IPS-18a (cell line): ENCODE data around the gene TM4SF18.

ENCODE experiments used
- H3K27ac ChIP-seq: one replicate; pipeline ENCODE4 v1.5.1; 2013; ENCODE audit warnings: low read length
- H3K27me3 ChIP-seq: one replicate; pipeline ENCODE4 v1.6.1; 2013; ENCODE audit warnings: mild to moderate bottlenecking, low read length; ENCODE audit not compliant: control insufficient read depth, insufficient read depth
- H3K36me3 ChIP-seq: one replicate; pipeline ENCODE4 v1.6.1; 2013; ENCODE audit warnings: low read depth, low read length; ENCODE audit not compliant: control insufficient read depth
- H3K4me1 ChIP-seq: one replicate; pipeline ENCODE4 v1.6.1; 2013; ENCODE audit warnings: low read depth, low read length; ENCODE audit not compliant: control insufficient read depth
- H3K4me3 ChIP-seq: one replicate; pipeline ENCODE4 v1.5.1; 2013; ENCODE audit warnings: low read length
- H3K9ac ChIP-seq: one replicate; pipeline ENCODE4 v1.6.1; 2013; ENCODE audit warnings: mild to moderate bottlenecking, low read length, moderate library complexity
- H3K9me3 ChIP-seq: one replicate; pipeline ENCODE4 v1.6.1; 2013; ENCODE audit warnings: low read depth, low read length; ENCODE audit not compliant: control insufficient read depth

Gene TM4SF18

GRCh38 chr3:149296972-149297371 lies 36.5 kb downstream of the TM4SF18 start:
- no peaks in the 10 kb centered on the region for H3K36me3 ChIP-seq

DNA sequence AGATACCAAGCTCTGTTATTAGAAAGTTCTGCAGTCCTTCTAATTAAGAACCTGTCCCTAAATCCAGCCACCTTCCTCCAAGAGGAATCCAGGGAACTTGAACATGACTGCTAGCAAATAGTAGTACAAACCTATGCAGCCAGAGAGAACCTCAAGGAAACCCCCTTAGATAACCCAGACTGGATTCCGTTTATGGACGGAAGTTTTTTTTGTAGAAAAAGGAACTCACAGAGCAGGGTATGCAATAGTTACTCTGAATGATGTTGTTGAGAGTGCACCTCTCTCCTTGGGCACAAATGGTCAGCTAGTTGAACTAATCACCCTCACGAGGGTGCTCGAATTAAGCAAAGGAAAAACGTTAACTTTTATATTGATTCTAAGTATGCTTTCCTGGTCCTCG lies 40.8 kb downstream of the TM4SF18 start:
- Histone ChIP-seq H3K9me3 (no peaks in the 10 kb centered on the region), H3K4me1 (no peaks in the 10 kb centered on the region), H3K4me3 (no peak overlapping the region), H3K27me3 (no peaks in the 10 kb centered on the region), H3K27ac (no peak overlapping the region), H3K9ac (no peak overlapping the region), H3K36me3 (no peaks in the 10 kb centered on the region)

More at GRCh38 chr3:149296972-149297371, 36.5 kb downstream of the TM4SF18 start:
- H3K27ac ChIP-seq: no peak overlapping the region
- no peaks in the 10 kb centered on the region for H3K9me3 ChIP-seq
- H3K4me3 ChIP-seq: no peak overlapping the region
- no peaks in the 10 kb centered on the region for H3K4me1 ChIP-seq
- H3K9ac ChIP-seq: no peak overlapping the region
- H3K27me3 ChIP-seq: no peaks in the 10 kb centered on the region

DNA sequence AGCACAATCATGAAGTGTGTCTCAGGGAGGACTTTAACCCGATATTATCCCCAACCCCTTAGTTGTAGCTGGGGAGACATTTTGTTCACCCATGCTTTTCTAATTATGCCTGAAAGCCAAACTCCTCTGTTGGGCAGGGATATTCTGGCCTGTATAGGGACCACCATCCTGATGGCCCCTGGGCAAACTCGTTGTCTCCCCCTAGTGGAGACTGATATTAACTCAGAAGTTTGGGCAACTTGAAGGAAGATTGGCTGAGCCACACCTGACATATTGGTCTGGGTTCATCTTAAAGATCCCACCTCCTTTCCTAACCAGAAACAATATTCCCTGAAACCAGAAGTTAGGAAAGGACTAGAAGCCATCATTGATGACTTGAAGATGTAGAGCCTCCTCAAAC lies 42.3 kb downstream of the TM4SF18 start:
- Histone ChIP-seq H3K27me3 (no peaks in the 10 kb centered on the region), H3K9me3 (no peaks in the 10 kb centered on the region), H3K27ac (no peak overlapping the region), H3K36me3 (no peaks in the 10 kb centered on the region), H3K4me1 (no peaks in the 10 kb centered on the region), H3K4me3 (no peak overlapping the region), H3K9ac (no peak overlapping the region)

DNA sequence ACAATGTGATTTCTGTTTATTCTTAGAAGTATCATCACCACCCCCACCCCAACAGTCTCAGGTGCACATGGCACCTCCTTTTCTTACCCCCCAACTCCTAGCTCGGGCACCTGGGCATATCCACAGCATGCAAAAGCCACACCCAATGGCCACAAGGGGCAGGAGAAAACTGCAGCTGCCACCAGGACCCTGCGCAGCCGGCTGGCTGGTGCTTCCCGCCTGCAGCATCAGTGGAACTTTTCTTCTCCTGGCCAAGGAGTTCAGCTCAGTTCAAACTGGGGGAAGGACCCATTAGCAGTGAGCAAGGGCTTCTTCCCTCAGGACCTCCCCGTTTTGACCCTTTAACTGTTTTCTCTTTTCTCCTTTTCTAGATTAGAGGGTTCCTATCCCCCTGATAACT lies 44.8 kb downstream of the TM4SF18 start:
- Histone ChIP-seq H3K9me3 (no peaks in the 10 kb centered on the region), H3K9ac (no peak overlapping the region), H3K4me3 (no peak overlapping the region), H3K27me3 (no peaks in the 10 kb centered on the region), H3K27ac (no peak overlapping the region), H3K4me1 (no peaks in the 10 kb centered on the region), H3K36me3 (no peaks in the 10 kb centered on the region)

- Histone ChIP-seq H3K9me3 (no peaks in the 10 kb centered on the region), H3K4me3 (no peak overlapping the region), H3K36me3 (no peaks in the 10 kb centered on the region), H3K27ac (no peak overlapping the region), H3K27me3 (no peaks in the 10 kb centered on the region), H3K9ac (no peak overlapping the region), H3K4me1 (no peaks in the 10 kb centered on the region)
Observed at GRCh38 chr3:149284034-149284433, 49.4 kb downstream of the TM4SF18 start.

- Histone ChIP-seq H3K27me3 (no peaks in the 10 kb centered on the region), H3K4me3 (no peak overlapping the region), H3K4me1 (no peaks in the 10 kb centered on the region), H3K9me3 (no peaks in the 10 kb centered on the region), H3K36me3 (no peaks in the 10 kb centered on the region), H3K27ac (no peak overlapping the region), H3K9ac (no peak overlapping the region)
Observed at GRCh38 chr3:149283401-149283800, 50.0 kb downstream of the TM4SF18 start.

GRCh38 chr3:149282836-149283235 lies 50.6 kb downstream of the TM4SF18 start:
- Histone ChIP-seq H3K36me3 (no peaks in the 10 kb centered on the region), H3K9me3 (no peaks in the 10 kb centered on the region), H3K27ac (no peak overlapping the region), H3K4me1 (no peaks in the 10 kb centered on the region), H3K27me3 (no peaks in the 10 kb centered on the region), H3K4me3 (no peak overlapping the region), H3K9ac (no peak overlapping the region)

DNA sequence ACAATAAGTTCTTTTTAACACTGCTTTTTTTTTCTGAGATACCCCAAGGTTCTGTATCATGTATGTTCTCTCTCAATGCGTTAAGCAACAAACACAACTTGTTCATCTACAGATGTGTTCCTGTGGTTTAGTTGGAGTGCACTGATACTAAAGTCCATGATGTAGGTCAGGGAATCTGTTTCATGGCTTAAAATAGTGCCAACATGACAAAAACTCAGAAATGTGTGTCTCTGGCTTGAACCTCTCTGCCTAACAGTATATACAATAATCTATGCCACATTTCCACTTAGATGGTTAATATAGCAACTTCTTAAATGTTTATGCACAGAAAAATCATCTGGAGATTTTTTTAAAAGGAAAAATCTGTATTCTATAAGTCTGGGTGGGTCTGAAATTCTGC lies 51.1 kb downstream of the TM4SF18 start:
- H3K9ac ChIP-seq: no peak overlapping the region
- no peak overlapping the region for H3K27ac ChIP-seq

GRCh38 chr3:149280671-149281349 lies 52.6 kb downstream of the TM4SF18 start:
- H3K27ac ChIP-seq: no peak overlapping the region
- H3K9me3 ChIP-seq: no peaks in the 10 kb centered on the region
- H3K4me3 ChIP-seq: no peak overlapping the region
- H3K9ac ChIP-seq: no peak overlapping the region
- no peaks in the 10 kb centered on the region for H3K4me1 ChIP-seq
- H3K27me3 ChIP-seq: no peaks in the 10 kb centered on the region
- H3K36me3 ChIP-seq: no peaks in the 10 kb centered on the region

More for the DNA sequence above, 51.1 kb downstream of the TM4SF18 start:
- Histone ChIP-seq H3K36me3 (no peaks in the 10 kb centered on the region), H3K9me3 (no peaks in the 10 kb centered on the region), H3K4me3 (no peak overlapping the region), H3K4me1 (no peaks in the 10 kb centered on the region), H3K27me3 (no peaks in the 10 kb centered on the region)

DNA sequence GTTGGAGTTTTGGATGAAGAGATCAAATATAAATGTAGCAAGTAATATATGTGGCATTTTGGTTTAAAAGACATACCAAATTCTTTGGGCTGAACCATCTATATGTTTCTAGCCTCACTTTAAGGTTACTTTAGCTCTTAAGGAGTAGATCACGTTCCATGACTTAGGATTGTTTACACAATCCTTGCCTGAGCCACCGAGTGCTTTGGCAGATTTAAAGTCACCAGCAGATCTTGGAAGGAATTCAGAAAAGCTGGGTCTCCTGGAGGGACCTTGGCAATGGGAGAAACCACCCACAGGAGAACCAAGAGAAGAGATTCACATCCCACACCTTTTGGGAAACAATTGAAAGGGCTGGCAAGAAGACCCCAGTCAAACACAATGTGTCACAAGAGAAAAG lies 54.5 kb downstream of the TM4SF18 start:
- Histone ChIP-seq H3K27ac (no peak overlapping the region), H3K9me3 (no peaks in the 10 kb centered on the region), H3K27me3 (no peaks in the 10 kb centered on the region), H3K9ac (no peak overlapping the region), H3K4me3 (no peak overlapping the region), H3K36me3 (no peaks in the 10 kb centered on the region), H3K4me1 (no peaks in the 10 kb centered on the region)

- Histone ChIP-seq H3K9me3 (no peaks in the 10 kb centered on the region), H3K27me3 (no peaks in the 10 kb centered on the region), H3K9ac (no peak overlapping the region), H3K4me1 (no peaks in the 10 kb centered on the region), H3K36me3 (no peaks in the 10 kb centered on the region), H3K27ac (no peak overlapping the region), H3K4me3 (no peak overlapping the region)
Observed at GRCh38 chr3:149277331-149277813, 56.1 kb downstream of the TM4SF18 start.

- no peak overlapping the region for H3K9ac ChIP-seq
- H3K27ac ChIP-seq: no peak overlapping the region
- no peaks in the 10 kb centered on the region for H3K9me3 ChIP-seq
- no peak overlapping the region for H3K4me3 ChIP-seq
- no peaks in the 10 kb centered on the region for H3K4me1 ChIP-seq
- H3K36me3 ChIP-seq: no peaks in the 10 kb centered on the region
- no peaks in the 10 kb centered on the region for H3K27me3 ChIP-seq
Observed at GRCh38 chr3:149276619-149277018, 56.8 kb downstream of the TM4SF18 start.
